Prostate gland (tissue), 2 donors: ENCODE measurements around the gene NPTX1. TPM values are rescaled to one million over a fixed set of nuclear protein-coding genes. Genes with fewer than 3 reads are reported as not detected.

Source experiments
- DNase-seq: peaks from one replicate; pipeline ENCODE4 v3.0.0-alpha.2; 2019; ENCODE audit warnings: low spot score
- H3K27ac ChIP-seq, 2 donors: fragments of 200-600 bp; sonication (generic); 2 replicates each; pipeline ENCODE4 v1.5.1; 2017 to 2019
- H3K27me3 ChIP-seq: fragments of 200-600 bp; sonication (generic); replicated peaks from 2 replicates; pipeline ENCODE4 v1.5.1; 2019; ENCODE audit not compliant: insufficient read depth
- H3K36me3 ChIP-seq, 2 donors: fragments of 200-600 bp; sonication (generic); 1 replicate in 1 of 2; 2 replicates in 1 of 2; pipeline versions ENCODE4 v1.5.1 to v1.8.1; 2017 to 2019
- H3K4me1 ChIP-seq: fragments of 200-600 bp; sonication (generic); replicated peaks from 2 replicates; pipeline ENCODE4 v1.5.1; 2019
- H3K4me3 ChIP-seq, 2 donors: fragments of 200-600 bp; sonication (generic); 2 replicates each; pipeline ENCODE4 v1.5.1; 2017 to 2019
- H3K9me3 ChIP-seq: fragments of 200-600 bp; sonication (generic); 2 replicates; pipeline ENCODE4 v1.5.1; 2017
- CTCF ChIP-seq, 4 experiments: fragments of 200-600 bp in 2 of 4; fragments of 450-650 bp in 2 of 4; sonication (generic) in 2 of 4; IDR thresholded peaks; 1 replicate in 3 of 4; 2 replicates in 1 of 4; pipeline ENCODE4 v1.5.1; 2016 to 2019; ENCODE audit warnings: antibody characterized with exemption in 4 of 4, mild to moderate bottlenecking in 2 of 4, moderate library complexity in 2 of 4
- POLR2A ChIP-seq: fragments of 450-650 bp; IDR thresholded peaks from one replicate; pipeline ENCODE4 v1.6.1; 2016; ENCODE audit warnings: antibody characterized with exemption, mild to moderate bottlenecking
- POLR2AphosphoS5 ChIP-seq: sonication (generic); formaldehyde crosslinking; IDR thresholded peaks from one replicate; pipeline ENCODE4 v1.6.1; 2017; ENCODE audit warnings: antibody characterized with exemption
- WGBS: methylation state at CpG from one replicate; pipeline ENCODE4 v1.1.5; 2018; 5-methylcytosine and 5-hydroxymethylcytosine counted together
- intact Hi-C: fragments of 100-400 bp; cut with DNase I; formaldehyde crosslinking; loops from one replicate; pipeline ENCODE4 v1.14.2; 2022
- total RNA-seq, 2 donors: library from RNA; depleted of rRNA; stranded (reverse); fragments of >200 nt; gene quantifications; one replicate each; pipeline ENCODE4 v1.1.0, GENCODE V29; 2016

The NPTX1 gene
- total RNA-seq, 2 donors from 2014 or later = 0.34 to 0.73 TPM

GRCh38 chr17:80431246-80432195 is 44.9 kb downstream of the NPTX1 start:
- Histone ChIP-seq H3K27me3 (no peaks in the 10 kb centered on the region), H3K36me3 (no peaks in the 10 kb centered on the region), H3K4me3 (no peak overlapping the region), H3K27ac (no peak overlapping the region), H3K9me3 (no peaks in the 10 kb centered on the region), H3K4me1 (no peaks in the 10 kb centered on the region)
- no peak for TF ChIP-seq CTCF (IDR thresholded peaks at IDR 0.05)
- no peak for TF ChIP-seq POLR2AphosphoS5
- no peak for TF ChIP-seq POLR2A
- intact Hi-C loops = loop anchor here (5.0 kb wide), 1 partner anchor 226 kb away; no protein-coding TSS in a partner anchor
- DNase-seq = no peak
- 80% methylated on average over 28 of the region's 29 CpGs for WGBS

GRCh38 chr17:80430446-80431245 is 45.8 kb downstream of the NPTX1 start:
- TF ChIP-seq CTCF (IDR thresholded peaks at IDR 0.05) = no peak
- TF ChIP-seq POLR2A = no peak
- TF ChIP-seq POLR2AphosphoS5 = no peak
- Histone ChIP-seq H3K4me3 (no peak overlapping the region), H3K4me1 (no peaks in the 10 kb centered on the region), H3K27me3 (no peaks in the 10 kb centered on the region), H3K9me3 (no peaks in the 10 kb centered on the region), H3K27ac (no peak overlapping the region), H3K36me3 (no peaks in the 10 kb centered on the region)
- intact Hi-C loops = loop anchor here (5.0 kb wide), 1 partner anchor 227 kb away; no protein-coding TSS in a partner anchor
- no peak for DNase-seq
- WGBS = 43% methylated on average over 15 of the region's 15 CpGs

GRCh38 chr17:80429356-80430275 is 46.8 kb downstream of the NPTX1 start:
- no peak overlapping the region for H3K27ac ChIP-seq
- intact Hi-C loops = loop anchor here (5.0 kb wide), 3 partner anchors 148 to 438 kb away; no protein-coding TSS in a partner anchor
- no peak for DNase-seq
- no peaks in the 10 kb centered on the region for H3K4me1 ChIP-seq
- H3K9me3 ChIP-seq = no peaks in the 10 kb centered on the region
- H3K4me3 ChIP-seq = no peak overlapping the region
- H3K36me3 ChIP-seq = no peaks in the 10 kb centered on the region
- H3K27me3 ChIP-seq = no peaks in the 10 kb centered on the region
- TF ChIP-seq CTCF (IDR thresholded peaks at IDR 0.05) (no peak), POLR2A (no peak), POLR2AphosphoS5 (no peak)
- 94% methylated on average over 33 of the region's 33 CpGs for WGBS

- TF ChIP-seq CTCF (IDR thresholded peaks at IDR 0.05) (no peak), POLR2AphosphoS5 (no peak), POLR2A (no peak)
- 83% methylated on average over 11 of the region's 11 CpGs for WGBS
- Histone ChIP-seq H3K4me3 (no peak overlapping the region), H3K36me3 (no peaks in the 10 kb centered on the region), H3K4me1 (no peaks in the 10 kb centered on the region), H3K27ac (no peak overlapping the region), H3K9me3 (no peaks in the 10 kb centered on the region), H3K27me3 (no peaks in the 10 kb centered on the region)
- DNase-seq = no peak
- intact Hi-C loops = loop anchor here (5.0 kb wide), 2 partner anchors 149 to 439 kb away; no protein-coding TSS in a partner anchor
Observed at GRCh38 chr17:80428796-80429195, 47.6 kb downstream of the NPTX1 start.
